B cell (primary cell): ENCODE measurements around the gene SPDYE3.
"Not testable (repeated sequence)": the region's sequence is repeated elsewhere in the genome, so short reads cannot be mapped to it uniquely, and the experiment has no call there.

Experiments used
- EZH2 ChIP-seq: IDR thresholded peaks from 2 replicates; pipeline ENCODE4 v1.6.1; 2012; ENCODE audit warnings: borderline replicate concordance, low read depth, mild to moderate bottlenecking, moderate library complexity, low read length; ENCODE audit not compliant: insufficient read depth, poor library complexity, severe bottlenecking
- TF ChIP-seq, protein P1 (sequence below): fragments of 200-600 bp; IDR thresholded peaks from one replicate; pipeline ENCODE4 v1.8.0; 2022; ENCODE audit warnings: antibody characterized with exemption, mild to moderate bottlenecking

DNA sequence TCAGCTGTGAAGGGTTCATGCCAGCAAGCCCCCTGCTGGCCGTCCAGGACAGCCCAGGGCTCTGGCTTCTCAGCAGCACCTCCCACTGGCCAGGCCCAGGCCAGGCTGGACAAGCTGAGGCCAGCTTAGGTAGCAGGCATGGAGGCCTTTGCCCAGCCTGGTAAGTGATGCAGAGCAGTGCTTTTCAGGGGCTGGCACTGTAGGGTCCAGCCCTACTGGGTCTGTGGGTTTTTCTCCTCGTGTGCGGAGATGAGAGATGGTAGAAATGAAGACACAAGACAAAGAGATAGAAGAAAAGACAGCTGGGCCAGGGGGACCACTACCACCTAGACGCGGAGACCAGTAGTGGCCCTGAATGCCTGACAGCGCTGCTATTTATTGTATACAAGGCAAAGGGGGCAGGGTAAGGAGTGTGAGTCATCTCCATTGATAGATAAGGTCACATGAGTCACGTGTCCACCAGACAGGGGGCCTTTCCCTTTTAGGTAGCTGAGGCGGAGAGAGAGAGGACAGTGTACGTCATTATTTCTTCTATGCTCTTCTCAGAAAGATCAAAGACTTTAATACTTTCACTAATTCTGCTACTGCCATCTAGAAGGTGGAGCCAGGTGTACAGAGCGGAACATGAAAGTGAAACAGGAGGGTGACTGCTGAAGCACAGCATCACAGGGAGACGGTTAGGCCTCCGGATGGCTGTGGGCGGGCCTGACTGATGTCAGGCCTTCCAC is 37.2 kb downstream of the SPDYE3 start:
- TF ChIP-seq, protein P1, sequence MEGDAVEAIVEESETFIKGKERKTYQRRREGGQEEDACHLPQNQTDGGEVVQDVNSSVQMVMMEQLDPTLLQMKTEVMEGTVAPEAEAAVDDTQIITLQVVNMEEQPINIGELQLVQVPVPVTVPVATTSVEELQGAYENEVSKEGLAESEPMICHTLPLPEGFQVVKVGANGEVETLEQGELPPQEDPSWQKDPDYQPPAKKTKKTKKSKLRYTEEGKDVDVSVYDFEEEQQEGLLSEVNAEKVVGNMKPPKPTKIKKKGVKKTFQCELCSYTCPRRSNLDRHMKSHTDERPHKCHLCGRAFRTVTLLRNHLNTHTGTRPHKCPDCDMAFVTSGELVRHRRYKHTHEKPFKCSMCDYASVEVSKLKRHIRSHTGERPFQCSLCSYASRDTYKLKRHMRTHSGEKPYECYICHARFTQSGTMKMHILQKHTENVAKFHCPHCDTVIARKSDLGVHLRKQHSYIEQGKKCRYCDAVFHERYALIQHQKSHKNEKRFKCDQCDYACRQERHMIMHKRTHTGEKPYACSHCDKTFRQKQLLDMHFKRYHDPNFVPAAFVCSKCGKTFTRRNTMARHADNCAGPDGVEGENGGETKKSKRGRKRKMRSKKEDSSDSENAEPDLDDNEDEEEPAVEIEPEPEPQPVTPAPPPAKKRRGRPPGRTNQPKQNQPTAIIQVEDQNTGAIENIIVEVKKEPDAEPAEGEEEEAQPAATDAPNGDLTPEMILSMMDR: peak; percentile 55
- TF ChIP-seq EZH2: not testable (repeated sequence)
